Central memory CD8-positive, alpha-beta T cell (primary cell): ENCODE measurements around the gene CTTNBP2.

Source experiments
- ATAC-seq: fragments of 150-1000 bp; cut with Tn5 transposase; replicated peaks from 2 replicates; pipeline ENCODE4 v1.10.0; 2022; ENCODE audit warnings: mild to moderate bottlenecking, moderate FRiP score, moderate number of reproducible peaks; ENCODE audit not compliant: poor library complexity, severe bottlenecking; ENCODE audit errors: extremely low read depth
- DNase-seq, 2 donors: peaks; one replicate each; pipeline ENCODE4 v3.0.0; 2021; ENCODE audit warnings: low spot score in 2 of 2
- H3K27ac Mint-ChIP-seq: one replicate; pipeline ENCODE4 v1.8.0; 2022; ENCODE audit warnings: low read depth, mild to moderate bottlenecking, moderate library complexity, mixed read lengths
- H3K27me3 Mint-ChIP-seq: one replicate; pipeline ENCODE4 v1.8.0; 2022; ENCODE audit warnings: mixed read lengths
- H3K36me3 Mint-ChIP-seq: one replicate; pipeline ENCODE4 v1.8.0; 2022; ENCODE audit warnings: mild to moderate bottlenecking, moderate library complexity, mixed read lengths; ENCODE audit not compliant: insufficient read depth
- H3K4me1 Mint-ChIP-seq: one replicate; pipeline ENCODE4 v1.8.0; 2022; ENCODE audit warnings: mixed read lengths
- H3K4me3 Mint-ChIP-seq: one replicate; pipeline ENCODE4 v1.8.0; 2022; ENCODE audit warnings: mild to moderate bottlenecking, moderate library complexity, mixed read lengths
- H3K9me3 Mint-ChIP-seq: one replicate; pipeline ENCODE4 v1.8.0; 2022; ENCODE audit warnings: mixed read lengths

CTTNBP2 gene

DNA sequence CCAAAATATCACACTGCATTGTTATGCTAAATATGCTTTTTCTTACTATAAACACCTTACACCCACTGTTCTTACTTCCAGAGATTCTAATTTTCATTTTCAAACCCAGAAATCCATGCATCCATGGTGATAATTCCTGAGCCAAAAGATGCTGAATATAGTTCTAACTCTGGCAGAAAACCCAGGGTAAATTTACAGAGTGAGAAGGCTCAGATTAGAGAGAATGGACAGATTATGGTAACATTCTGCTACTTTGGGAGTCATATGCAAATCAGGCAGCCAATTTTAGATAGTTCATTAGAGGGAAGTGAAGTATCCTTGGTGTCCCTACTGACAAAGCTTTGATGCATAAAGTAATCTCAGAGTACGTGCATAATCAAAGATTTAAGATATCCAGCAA lies 15.4 kb upstream of the CTTNBP2 start:
- Mint-ChIP-seq H3K4me3 (no peak overlapping the region), H3K27me3 (no peaks in the 10 kb centered on the region), H3K4me1 (no peaks in the 10 kb centered on the region), H3K27ac (no peak overlapping the region), H3K9me3 (peaks cover 6% of the 10 kb centered on the region), H3K36me3 (no peaks in the 10 kb centered on the region)
- ATAC-seq (no peak), DNase-seq (no peak)

DNA sequence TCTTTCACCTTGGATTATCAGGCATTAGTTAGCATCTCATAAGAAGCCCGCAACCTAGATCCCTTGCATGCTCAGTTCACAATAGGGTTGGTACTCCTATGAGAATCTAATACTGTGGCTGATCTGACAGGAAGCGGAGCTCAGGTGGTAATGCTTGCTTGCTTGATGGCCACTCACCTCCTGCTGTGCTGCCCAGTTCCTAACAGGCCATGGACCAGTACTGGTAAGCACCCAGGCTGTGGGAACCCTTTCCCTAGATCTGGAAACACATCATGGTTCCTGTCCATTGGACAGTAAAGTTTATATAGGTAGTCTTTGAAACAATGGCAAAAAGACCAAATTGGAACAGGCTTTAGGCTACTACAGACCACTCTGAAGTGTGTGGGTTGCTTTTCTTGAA lies 9.4 kb upstream of the CTTNBP2 start:
- Mint-ChIP-seq H3K9me3 (peaks cover 4% of the 10 kb centered on the region), H3K4me1 (no peaks in the 10 kb centered on the region), H3K4me3 (no peak overlapping the region), H3K27me3 (no peaks in the 10 kb centered on the region), H3K36me3 (no peaks in the 10 kb centered on the region), H3K27ac (no peak overlapping the region)
- no peak for DNase-seq
- no peak for ATAC-seq

DNA sequence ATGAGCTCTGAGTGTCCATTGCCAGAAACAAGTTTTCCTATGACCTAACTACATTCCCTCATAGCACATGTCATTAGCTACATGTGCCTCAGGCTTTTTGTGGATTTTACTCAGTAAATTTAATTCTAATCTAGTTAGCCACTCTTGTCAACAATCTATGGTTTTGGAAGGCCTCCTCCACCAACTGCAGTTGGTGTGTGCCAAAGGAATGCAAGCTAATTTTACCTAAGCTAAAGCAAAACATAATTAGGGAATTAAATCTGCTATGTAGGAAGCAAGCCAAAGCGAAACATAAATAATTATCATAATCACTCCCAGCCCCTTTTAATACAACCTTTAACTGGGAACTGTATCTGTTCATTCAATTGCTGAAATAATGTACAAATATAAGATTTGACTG lies 3.5 kb upstream of the CTTNBP2 start:
- H3K27ac Mint-ChIP-seq: no peak overlapping the region
- no peaks in the 10 kb centered on the region for H3K36me3 Mint-ChIP-seq
- H3K4me1 Mint-ChIP-seq: peaks cover 5% of the 10 kb centered on the region
- H3K4me3 Mint-ChIP-seq: no peak overlapping the region
- no peaks in the 10 kb centered on the region for H3K9me3 Mint-ChIP-seq
- no peak for DNase-seq
- no peak for ATAC-seq
- peaks cover 33% of the 10 kb centered on the region for H3K27me3 Mint-ChIP-seq

DNA sequence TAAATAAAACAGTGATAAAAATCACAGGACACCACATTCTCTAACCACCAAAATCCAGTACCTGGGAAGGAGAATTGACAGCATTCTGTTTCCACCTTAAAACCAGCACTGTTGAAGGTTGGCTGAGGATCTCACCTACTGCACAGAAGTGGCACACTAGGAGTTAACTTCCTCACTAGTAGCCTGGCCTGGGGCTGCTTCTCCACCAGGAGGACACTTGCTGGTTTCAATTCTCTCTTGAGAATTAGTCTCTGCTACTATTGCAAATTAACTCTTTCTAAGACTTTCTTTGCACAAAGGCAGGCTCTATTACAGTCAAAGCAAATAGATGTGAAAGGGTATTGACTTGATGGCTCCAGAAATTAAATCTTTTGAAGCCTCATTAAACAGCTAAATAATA lies 2.3 kb upstream of the CTTNBP2 start:
- H3K27me3 Mint-ChIP-seq: peaks cover 43% of the 10 kb centered on the region
- DNase-seq (no peak), ATAC-seq (no peak)
- peaks cover 5% of the 10 kb centered on the region for H3K4me1 Mint-ChIP-seq
- no peaks in the 10 kb centered on the region for H3K36me3 Mint-ChIP-seq
- H3K27ac Mint-ChIP-seq: no peak overlapping the region
- no peaks in the 10 kb centered on the region for H3K9me3 Mint-ChIP-seq
- H3K4me3 Mint-ChIP-seq: no peak overlapping the region

DNA sequence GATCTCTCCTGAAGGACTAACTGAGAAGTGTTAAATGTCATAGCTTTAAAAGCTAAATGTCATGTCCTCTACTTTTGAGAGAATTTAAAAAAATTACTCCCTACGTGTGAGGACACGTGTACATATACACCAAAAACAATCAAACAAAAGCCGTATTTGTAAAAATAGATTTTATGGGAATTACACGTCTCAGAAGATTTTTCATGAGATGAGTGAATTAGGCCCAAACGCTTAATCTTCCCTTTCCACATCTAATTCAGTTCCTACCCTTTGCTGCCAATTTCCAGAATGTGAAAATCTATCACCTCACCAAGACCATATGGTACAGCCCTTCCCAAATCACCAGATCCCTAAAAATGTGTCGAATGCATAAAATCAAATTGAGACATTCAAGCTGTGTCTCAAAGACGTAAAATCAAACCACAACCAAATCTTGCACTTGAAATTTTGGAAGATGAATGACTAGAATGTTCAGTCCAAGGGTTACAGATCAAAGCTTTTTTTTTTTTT lies 1.0 kb upstream of the CTTNBP2 start:
- Mint-ChIP-seq H3K27me3 (peaks cover 43% of the 10 kb centered on the region), H3K4me1 (peaks cover 5% of the 10 kb centered on the region), H3K9me3 (no peaks in the 10 kb centered on the region), H3K27ac (no peak overlapping the region), H3K4me3 (peak overlapping the region; percentile 47), H3K36me3 (no peaks in the 10 kb centered on the region)
- DNase-seq (no peak), ATAC-seq (no peak)

DNA sequence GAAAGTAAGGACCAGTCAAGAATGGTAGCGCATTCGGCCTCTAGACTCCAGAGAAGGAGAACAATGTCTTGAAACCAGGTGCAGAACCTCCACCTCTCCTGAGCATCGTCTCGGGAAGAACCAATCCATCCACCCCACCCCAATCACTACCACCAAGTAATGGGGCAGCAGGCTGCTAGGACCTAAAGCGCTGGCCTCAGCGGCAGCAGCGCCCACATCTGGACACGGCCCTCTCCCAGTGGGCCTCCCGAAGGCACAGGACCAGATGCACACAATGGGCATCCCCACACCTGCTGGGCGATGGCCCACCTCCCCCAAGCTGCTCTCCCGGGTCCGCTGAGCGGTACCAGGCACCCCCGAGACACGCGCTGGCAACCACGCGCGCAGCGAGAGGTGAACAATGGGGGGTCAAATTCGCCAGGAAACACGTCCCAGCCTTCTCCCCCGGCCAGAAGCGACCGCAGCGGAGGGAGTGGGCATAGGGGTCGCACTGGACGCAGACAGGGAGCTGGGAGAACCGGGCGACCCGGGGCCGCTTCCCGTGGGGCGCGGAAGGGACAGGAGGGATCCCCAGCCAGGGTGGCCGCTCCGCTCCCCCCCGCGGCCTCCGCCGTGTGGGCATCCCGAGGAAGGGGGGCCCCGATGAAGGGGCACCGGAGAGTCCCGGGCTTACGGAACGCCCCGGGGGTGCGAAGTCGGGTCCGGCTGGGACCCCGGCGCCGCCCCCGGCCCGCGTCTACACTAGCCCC lies 506 bp downstream of the CTTNBP2 start:
- Mint-ChIP-seq H3K4me3 (no peak overlapping the region), H3K27ac (no peak overlapping the region), H3K27me3 (peaks cover 43% of the 10 kb centered on the region), H3K36me3 (no peaks in the 10 kb centered on the region), H3K9me3 (no peaks in the 10 kb centered on the region), H3K4me1 (peaks cover 5% of the 10 kb centered on the region)
- ATAC-seq: no peak
- no peak for DNase-seq

DNA sequence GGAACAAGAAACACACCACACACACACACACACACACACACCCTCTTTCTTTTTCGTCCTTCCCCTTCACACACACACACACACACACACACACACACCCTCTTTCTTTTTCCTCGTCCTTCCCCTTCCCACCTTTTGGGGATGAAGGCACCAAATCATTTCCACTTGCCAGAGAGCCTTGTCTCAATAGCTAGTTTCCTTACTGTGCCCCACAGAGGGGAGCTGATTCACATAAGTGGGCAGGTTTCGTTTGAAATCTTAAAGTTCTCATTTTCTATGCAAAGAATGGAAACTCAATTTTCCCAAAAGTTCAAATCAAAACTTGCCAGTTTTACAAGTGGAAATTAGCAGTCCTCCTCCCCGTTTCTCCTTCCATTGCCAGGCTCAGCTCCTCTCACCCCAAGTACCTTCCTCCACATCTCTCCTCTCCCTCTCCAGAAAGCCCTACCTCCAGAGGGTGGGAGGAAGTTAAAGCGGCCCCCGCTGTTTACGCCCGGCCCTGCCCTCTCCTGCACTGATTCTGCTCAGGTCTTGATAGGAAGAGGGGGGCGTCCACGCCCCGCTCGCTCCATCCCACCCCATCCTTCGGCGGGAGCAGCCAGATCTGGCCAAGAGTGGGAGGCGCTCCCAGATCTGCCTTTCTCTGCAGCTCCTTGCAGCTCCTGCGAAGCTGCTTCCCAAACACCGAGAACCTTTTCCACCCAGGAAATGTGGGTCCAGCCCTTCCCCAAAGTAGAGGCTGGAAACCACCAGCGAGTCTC lies 1.3 kb downstream of the CTTNBP2 start:
- Mint-ChIP-seq H3K9me3 (no peaks in the 10 kb centered on the region), H3K27me3 (peaks cover 43% of the 10 kb centered on the region), H3K4me3 (no peak overlapping the region), H3K4me1 (peaks cover 5% of the 10 kb centered on the region), H3K27ac (no peak overlapping the region), H3K36me3 (no peaks in the 10 kb centered on the region)
- ATAC-seq (no peak), DNase-seq (no peak)

DNA sequence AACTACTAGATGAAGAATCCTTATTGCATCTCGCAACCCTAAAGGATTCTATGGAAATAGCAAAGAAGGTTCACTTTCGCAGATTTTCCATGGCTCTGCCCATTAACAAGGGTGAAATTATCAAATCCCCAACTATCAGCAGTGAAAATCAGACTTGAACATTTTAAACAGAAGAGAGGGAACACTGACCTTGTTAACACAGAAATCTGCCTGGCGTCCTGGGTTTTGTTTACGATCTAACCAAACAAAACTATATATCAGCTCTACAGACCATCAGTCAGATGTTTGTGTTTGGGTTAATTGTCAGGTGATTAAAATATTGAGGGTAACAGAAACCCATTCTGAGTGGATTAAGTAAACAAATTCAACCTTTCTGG lies 1.9 kb downstream of the CTTNBP2 start:
- no peak overlapping the region for H3K27ac Mint-ChIP-seq
- H3K27me3 Mint-ChIP-seq: peaks cover 43% of the 10 kb centered on the region

DNA sequence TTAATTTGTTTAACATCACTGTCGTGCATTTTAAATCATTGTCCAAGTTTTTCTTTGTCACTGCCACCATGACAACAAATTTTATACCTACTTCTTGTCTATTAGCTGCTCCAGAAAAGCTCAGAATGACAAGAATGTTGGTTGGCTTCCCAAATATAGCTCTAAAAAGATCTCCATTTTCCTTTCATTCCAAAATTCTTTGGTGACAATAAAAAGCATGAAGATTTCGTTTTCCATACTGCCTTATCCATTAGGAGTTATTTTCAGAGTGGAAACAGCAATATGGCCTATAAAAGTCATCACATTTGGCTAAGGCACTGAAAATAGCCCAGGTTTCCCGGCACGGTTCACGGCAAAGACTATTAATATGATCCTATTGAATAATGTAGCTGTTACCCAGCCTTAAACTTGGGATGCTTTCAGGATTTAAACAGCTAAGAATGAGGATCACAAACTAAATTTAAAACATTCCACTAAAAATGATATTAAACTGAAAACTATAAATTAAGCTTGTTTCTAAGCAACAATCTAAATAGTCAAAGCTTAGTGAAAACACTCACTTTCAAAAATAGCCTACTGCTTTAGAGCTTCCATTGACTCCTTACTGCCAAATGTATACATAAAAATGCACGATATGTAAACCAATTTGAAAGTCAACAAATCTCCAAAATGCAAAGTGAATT lies 2.7 kb downstream of the CTTNBP2 start:
- no peak for ATAC-seq
- Mint-ChIP-seq H3K27me3 (peaks cover 42% of the 10 kb centered on the region), H3K27ac (no peak overlapping the region), H3K4me3 (no peak overlapping the region), H3K9me3 (no peaks in the 10 kb centered on the region), H3K36me3 (no peaks in the 10 kb centered on the region), H3K4me1 (peaks cover 5% of the 10 kb centered on the region)
- no peak for DNase-seq

More for the DNA sequence above, 1.9 kb downstream of the CTTNBP2 start:
- H3K9me3 Mint-ChIP-seq: no peaks in the 10 kb centered on the region
- H3K36me3 Mint-ChIP-seq: no peaks in the 10 kb centered on the region
- H3K4me3 Mint-ChIP-seq: no peak overlapping the region
- ATAC-seq (no peak), DNase-seq (no peak)
- peaks cover 5% of the 10 kb centered on the region for H3K4me1 Mint-ChIP-seq

DNA sequence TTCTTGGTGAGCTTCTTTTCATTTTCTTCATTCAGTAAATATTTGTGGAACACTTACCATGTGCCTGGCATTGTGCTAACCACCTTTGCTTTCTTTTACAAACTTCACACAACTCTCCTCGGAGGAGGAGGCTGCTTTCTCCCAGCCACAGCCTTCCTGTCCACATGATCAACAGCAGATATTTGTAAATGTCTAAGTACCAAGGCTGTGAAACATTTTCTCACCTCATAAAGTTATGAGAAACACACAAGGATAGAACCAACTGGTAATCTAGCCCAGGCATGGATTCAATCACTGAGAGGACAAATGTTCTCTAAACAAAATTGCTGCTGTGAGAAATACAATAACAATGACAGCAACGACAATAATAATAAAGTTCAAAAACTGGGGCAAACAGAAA lies 3.9 kb downstream of the CTTNBP2 start:
- H3K27me3 Mint-ChIP-seq: peaks cover 29% of the 10 kb centered on the region
- no peak overlapping the region for H3K4me3 Mint-ChIP-seq
- ATAC-seq (no peak), DNase-seq (no peak)
- no peaks in the 10 kb centered on the region for H3K36me3 Mint-ChIP-seq
- H3K4me1 Mint-ChIP-seq: peaks cover 5% of the 10 kb centered on the region
- no peak overlapping the region for H3K27ac Mint-ChIP-seq
- no peaks in the 10 kb centered on the region for H3K9me3 Mint-ChIP-seq

DNA sequence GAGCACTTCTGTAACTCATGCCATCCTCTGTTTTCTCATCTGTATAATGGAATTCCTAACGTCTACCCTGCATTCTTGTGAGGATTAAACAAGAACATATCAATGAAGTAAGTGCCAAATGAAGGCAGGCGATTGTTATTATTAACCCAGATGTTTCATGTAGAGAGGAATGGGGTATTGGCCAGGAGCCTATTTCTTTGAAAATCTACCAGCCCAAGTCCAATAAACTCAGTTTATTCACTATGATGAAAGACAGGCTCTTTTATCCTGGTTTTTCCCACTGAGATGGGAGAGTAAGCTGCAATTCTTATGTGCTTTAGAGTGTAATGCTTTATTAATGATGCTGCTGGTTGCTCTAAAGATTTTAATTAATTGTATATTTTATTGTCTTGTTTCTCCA lies 9.6 kb downstream of the CTTNBP2 start:
- Mint-ChIP-seq H3K27ac (no peak overlapping the region), H3K4me3 (no peak overlapping the region), H3K36me3 (no peaks in the 10 kb centered on the region), H3K4me1 (no peaks in the 10 kb centered on the region), H3K27me3 (no peaks in the 10 kb centered on the region), H3K9me3 (peaks cover 8% of the 10 kb centered on the region)
- ATAC-seq (no peak), DNase-seq (no peak)

DNA sequence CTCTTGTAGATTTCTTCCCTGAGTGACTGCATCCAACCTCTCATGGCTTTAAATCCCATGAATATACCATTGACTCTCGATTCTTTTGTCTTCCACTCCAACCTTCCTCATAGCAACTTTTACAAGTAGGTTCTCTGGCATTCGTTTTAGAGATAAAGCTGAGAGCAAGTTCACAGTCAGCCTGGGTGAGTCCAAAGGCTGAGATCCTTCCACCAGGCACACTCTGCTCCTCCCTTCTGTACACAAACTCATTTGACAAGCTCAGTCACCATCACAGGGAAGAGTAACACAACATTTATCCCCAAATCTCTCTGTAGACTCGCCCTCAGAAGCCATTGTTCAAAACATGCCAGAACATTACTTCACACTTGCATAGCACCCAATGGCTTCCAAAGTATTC lies 10.9 kb downstream of the CTTNBP2 start:
- Mint-ChIP-seq H3K9me3 (peaks cover 8% of the 10 kb centered on the region), H3K27ac (no peak overlapping the region), H3K4me3 (no peak overlapping the region), H3K4me1 (no peaks in the 10 kb centered on the region), H3K27me3 (no peaks in the 10 kb centered on the region), H3K36me3 (no peaks in the 10 kb centered on the region)
- DNase-seq (no peak), ATAC-seq (no peak)
